Astrocyte (in vitro differentiated cells and primary cell): ENCODE data around the gene MAP4K2.

Source experiments
- CTCF ChIP-seq: IDR thresholded peaks from 2 replicates; pipeline ENCODE4 v1.5.1; 2011; ENCODE audit warnings: low read depth, mild to moderate bottlenecking, inconsistent platforms, low read length, moderate library complexity; ENCODE audit not compliant: insufficient read depth
- EZH2 ChIP-seq: IDR thresholded peaks from 2 replicates; pipeline ENCODE4 v1.6.1; 2012; ENCODE audit warnings: mild to moderate bottlenecking, low read length, inconsistent platforms; ENCODE audit not compliant: insufficient read depth

GRCh38 chr11:64802370-64803157, 450 bp downstream of the MAP4K2 start:
- TF ChIP-seq CTCF (no peak), EZH2 (no peak)
